ENCODE results near the gene EYA4. TPM values are rescaled to one million over a fixed set of nuclear protein-coding genes. Genes with fewer than 3 reads are reported as not detected.

Gene EYA4
- total and polyA plus RNA-seq, 2 donors (not counting 3 experiments of a cell fraction or from before 2014, with no cell fraction given) = not detected

DNA sequence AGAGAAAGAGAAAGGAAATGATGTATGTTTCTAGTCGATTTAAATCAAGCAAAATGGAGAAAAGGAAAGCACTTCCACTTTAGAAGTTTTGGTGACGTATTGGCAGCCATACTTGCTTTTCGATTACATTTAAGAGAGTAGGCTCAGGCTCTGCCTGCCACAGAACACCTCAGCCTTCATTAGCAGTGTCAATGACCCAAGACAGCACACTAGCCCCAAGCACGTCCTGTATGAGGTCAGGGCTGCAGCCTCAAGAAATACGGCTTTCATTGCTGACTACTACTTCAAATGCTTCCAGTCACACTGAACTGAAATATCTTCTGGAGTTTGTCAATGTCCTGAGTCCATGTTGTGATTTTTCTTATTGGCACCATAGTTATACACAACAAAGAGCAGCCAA, 285.3 kb downstream of the EYA4 start:
- FAIRE-seq = no peak
- H3K4me3 ChIP-seq (replicated peaks in 1 of 3; ENCODE audit: insufficient read depth in 1 of 3, low read depth in 1 of 3, low read length in 3 of 3) = no peak overlapping the region
- no peak overlapping the region for H3K4me2 ChIP-seq (ENCODE audit: insufficient read depth, low read length)
- no TSS peak for BruUV-seq (replicated peaks)
- no peaks in the 10 kb centered on the region for H3K9me3 ChIP-seq (replicated peaks; ENCODE audit: control insufficient read depth, insufficient read depth, low read length)
- no peak overlapping the region for H2AFZ ChIP-seq (ENCODE audit: low read depth, low read length)
- peaks cover 2 to 10% of the 10 kb centered on the region in 2 experiments for H3K27me3 ChIP-seq (ENCODE audit: control insufficient read depth in 2 of 2, insufficient read depth in 2 of 2, low read length in 2 of 2)
- TF ChIP-seq, protein P1, sequence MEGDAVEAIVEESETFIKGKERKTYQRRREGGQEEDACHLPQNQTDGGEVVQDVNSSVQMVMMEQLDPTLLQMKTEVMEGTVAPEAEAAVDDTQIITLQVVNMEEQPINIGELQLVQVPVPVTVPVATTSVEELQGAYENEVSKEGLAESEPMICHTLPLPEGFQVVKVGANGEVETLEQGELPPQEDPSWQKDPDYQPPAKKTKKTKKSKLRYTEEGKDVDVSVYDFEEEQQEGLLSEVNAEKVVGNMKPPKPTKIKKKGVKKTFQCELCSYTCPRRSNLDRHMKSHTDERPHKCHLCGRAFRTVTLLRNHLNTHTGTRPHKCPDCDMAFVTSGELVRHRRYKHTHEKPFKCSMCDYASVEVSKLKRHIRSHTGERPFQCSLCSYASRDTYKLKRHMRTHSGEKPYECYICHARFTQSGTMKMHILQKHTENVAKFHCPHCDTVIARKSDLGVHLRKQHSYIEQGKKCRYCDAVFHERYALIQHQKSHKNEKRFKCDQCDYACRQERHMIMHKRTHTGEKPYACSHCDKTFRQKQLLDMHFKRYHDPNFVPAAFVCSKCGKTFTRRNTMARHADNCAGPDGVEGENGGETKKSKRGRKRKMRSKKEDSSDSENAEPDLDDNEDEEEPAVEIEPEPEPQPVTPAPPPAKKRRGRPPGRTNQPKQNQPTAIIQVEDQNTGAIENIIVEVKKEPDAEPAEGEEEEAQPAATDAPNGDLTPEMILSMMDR (IDR thresholded peaks at IDR 0.05; ENCODE audit: extremely low read depth in 1 of 2, insufficient read depth in 1 of 2, low read depth in 1 of 2, low read length in 2 of 2) = no peak
- TF ChIP-seq FOS (IDR thresholded peaks at IDR 0.05; ENCODE audit: borderline replicate concordance, insufficient read depth, low read length) = no peak
- TF ChIP-seq, protein P2, sequence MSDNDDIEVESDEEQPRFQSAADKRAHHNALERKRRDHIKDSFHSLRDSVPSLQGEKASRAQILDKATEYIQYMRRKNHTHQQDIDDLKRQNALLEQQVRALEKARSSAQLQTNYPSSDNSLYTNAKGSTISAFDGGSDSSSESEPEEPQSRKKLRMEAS (IDR thresholded peaks at IDR 0.05; ENCODE audit: insufficient read depth, insufficient read length) = no peak
- no peak for TF ChIP-seq GATA2 (IDR thresholded peaks at IDR 0.05; ENCODE audit: insufficient read depth, insufficient read length, low read depth, low read length)
- H3K9me1 ChIP-seq (replicated peaks; ENCODE audit: control insufficient read depth, extremely low read depth, insufficient read depth, low read length) = no peaks in the 10 kb centered on the region
- no peaks in the 10 kb centered on the region for H3K36me3 ChIP-seq (ENCODE audit: control insufficient read depth in 2 of 2, extremely low read depth in 1 of 2, insufficient read depth in 2 of 2, low read length in 2 of 2)
- intact Hi-C loops (cut with micrococcal nuclease) = no loop called here
- no peaks in the 10 kb centered on the region for H3K4me1 ChIP-seq (ENCODE audit: control insufficient read depth, extremely low read depth, insufficient read depth, low read length)
- no peak overlapping the region for H3K27ac ChIP-seq (ENCODE audit: insufficient read depth, low read depth, low read length)
- dilution Hi-C loops (cut with MboI; ENCODE audit: extremely low pct_ligation_motif_present, low sequenced_read_pairs) = no loop called here
- H4K20me1 ChIP-seq (replicated peaks; ENCODE audit: control insufficient read depth, extremely low read depth, insufficient read depth, low read length) = no peaks in the 10 kb centered on the region
- CTCF ChIA-PET = no interaction called here
- H3K9ac ChIP-seq (replicated peaks; ENCODE audit: extremely low read depth, insufficient read depth, low read length) = no peak overlapping the region
- no peaks in the 10 kb centered on the region for H3K79me2 ChIP-seq (ENCODE audit: control insufficient read depth, insufficient read depth, low read length)
- POLR2A ChIA-PET = no interaction called here
- no peak for DNase-seq (ENCODE audit: low read depth, low spot score)

DNA sequence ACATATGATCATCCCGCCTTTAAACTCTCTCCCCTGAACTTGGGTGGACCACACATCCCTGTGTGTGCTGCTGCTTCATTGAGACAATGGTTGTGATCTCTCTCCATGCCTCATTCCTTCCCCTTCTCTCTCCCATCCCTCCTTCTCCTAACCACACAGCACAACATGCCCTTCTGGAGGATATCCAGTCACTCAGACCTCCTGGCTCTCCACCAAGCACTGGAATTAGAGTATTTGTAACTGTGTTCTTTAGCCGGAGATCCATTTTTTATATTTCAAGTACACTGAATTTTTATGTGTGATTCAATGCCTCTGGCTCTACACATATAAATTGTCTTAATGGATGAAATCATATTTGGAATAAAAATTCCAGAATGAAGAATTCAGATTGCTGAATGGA, 287.4 kb downstream of the EYA4 start:
- H3K79me2 ChIP-seq (ENCODE audit: control insufficient read depth, insufficient read depth, low read length) = no peaks in the 10 kb centered on the region
- no peaks in the 10 kb centered on the region for H3K9me1 ChIP-seq (replicated peaks; ENCODE audit: control insufficient read depth, extremely low read depth, insufficient read depth, low read length)
- H3K9me3 ChIP-seq (replicated peaks; ENCODE audit: control insufficient read depth, insufficient read depth, low read length) = no peaks in the 10 kb centered on the region
- BruUV-seq (replicated peaks) = no TSS peak
- H3K9ac ChIP-seq (replicated peaks; ENCODE audit: extremely low read depth, insufficient read depth, low read length) = no peak overlapping the region
- H3K36me3 ChIP-seq (ENCODE audit: control insufficient read depth in 2 of 2, extremely low read depth in 1 of 2, insufficient read depth in 2 of 2, low read length in 2 of 2) = no peaks in the 10 kb centered on the region
- peaks cover 2 to 10% of the 10 kb centered on the region in 2 experiments for H3K27me3 ChIP-seq (ENCODE audit: control insufficient read depth in 2 of 2, insufficient read depth in 2 of 2, low read length in 2 of 2)
- no peaks in the 10 kb centered on the region for H3K4me1 ChIP-seq (ENCODE audit: control insufficient read depth, extremely low read depth, insufficient read depth, low read length)
- H2AFZ ChIP-seq (ENCODE audit: low read depth, low read length) = no peak overlapping the region
- H4K20me1 ChIP-seq (replicated peaks; ENCODE audit: control insufficient read depth, extremely low read depth, insufficient read depth, low read length) = no peaks in the 10 kb centered on the region
- intact Hi-C loops (cut with micrococcal nuclease) (no loop called here), dilution Hi-C loops (cut with MboI; ENCODE audit: extremely low pct_ligation_motif_present, low sequenced_read_pairs) (no loop called here)
- H3K27ac ChIP-seq (ENCODE audit: insufficient read depth, low read depth, low read length) = no peak overlapping the region
- ChIA-PET CTCF (no interaction called here), POLR2A (no interaction called here)
- DNase-seq (ENCODE audit: low read depth, low spot score) (no peak), FAIRE-seq (no peak)
- no peak overlapping the region for H3K4me3 ChIP-seq (replicated peaks in 1 of 3; ENCODE audit: insufficient read depth in 1 of 3, low read depth in 1 of 3, low read length in 3 of 3)
- TF ChIP-seq, protein P1 (IDR thresholded peaks at IDR 0.05; ENCODE audit: extremely low read depth in 1 of 2, insufficient read depth in 1 of 2, low read depth in 1 of 2, low read length in 2 of 2) = no peak
- H3K4me2 ChIP-seq (ENCODE audit: insufficient read depth, low read length) = no peak overlapping the region
